ENCODE results near the gene HNF4A. TPM values are rescaled to one million over a fixed set of nuclear protein-coding genes. Genes with fewer than 3 reads are reported as not detected.

HNF4A gene
- total and polyA plus RNA-seq, 2 of the 13 experiments (the other 11 are each of a cell fraction or from before 2014, with no cell fraction given), result 80.9 to 169 TPM

- TF ChIP-seq CEBPG (CRISPR knock-in tag; IDR thresholded peaks at IDR 0.05) (no peak), ZNF337 (CRISPR knock-in tag; IDR thresholded peaks at IDR 0.05; ENCODE audit: borderline replicate concordance, low read depth) (peak; percentile 85; the same call in 1 of the 2 replicates), POLR2A (IDR thresholded peaks at IDR 0.05; ENCODE audit: insufficient read depth in 1 of 2, low read depth in 2 of 2, low read length in 2 of 2) (peak in 1 of 2 experiments; percentile 37; a peak in 1 of 4 replicates), FOXO4 (CRISPR knock-in tag; conservative IDR thresholded peaks at IDR 0.05) (peak; percentile 12; the same call in 1 of the 2 replicates), IKZF4 (CRISPR knock-in tag; IDR thresholded peaks at IDR 0.05; ENCODE audit: borderline replicate concordance, low read depth, not compliant biosample characterization) (peak; percentile 35), ZFP90 (CRISPR knock-in tag; IDR thresholded peaks at IDR 0.05; ENCODE audit: borderline replicate concordance) (no peak), RAD21 (CRISPR knock-in tag; IDR thresholded peaks at IDR 0.05) (no peak), KDM5B (CRISPR knock-in tag; IDR thresholded peaks at IDR 0.05; ENCODE audit: borderline replicate concordance) (peak; percentile 19; the same call in 1 of the 2 replicates), GMEB2 (CRISPR knock-in tag; IDR thresholded peaks at IDR 0.05; ENCODE audit: low read depth) (no peak), ZSCAN21 (CRISPR knock-in tag; IDR thresholded peaks at IDR 0.05; ENCODE audit: borderline replicate concordance) (no peak), MTF1 (CRISPR knock-in tag; IDR thresholded peaks at IDR 0.05) (no peak), PAX8 (CRISPR knock-in tag; IDR thresholded peaks at IDR 0.05; ENCODE audit: borderline replicate concordance) (peak; percentile 17; the same call in 1 of the 2 replicates), ATF6 (CRISPR knock-in tag; conservative IDR thresholded peaks at IDR 0.05) (no peak), GTF3A (CRISPR knock-in tag; conservative IDR thresholded peaks at IDR 0.05) (peak; percentile 17; the same call in 1 of the 2 replicates), HOMEZ (CRISPR knock-in tag; IDR thresholded peaks at IDR 0.05; ENCODE audit: low read depth) (no peak), ZNF17 (CRISPR knock-in tag; IDR thresholded peaks at IDR 0.05) (no peak), ARNT2 (CRISPR knock-in tag; IDR thresholded peaks at IDR 0.05; ENCODE audit: low read depth) (no peak)
- TF ChIP-seq, protein P1, sequence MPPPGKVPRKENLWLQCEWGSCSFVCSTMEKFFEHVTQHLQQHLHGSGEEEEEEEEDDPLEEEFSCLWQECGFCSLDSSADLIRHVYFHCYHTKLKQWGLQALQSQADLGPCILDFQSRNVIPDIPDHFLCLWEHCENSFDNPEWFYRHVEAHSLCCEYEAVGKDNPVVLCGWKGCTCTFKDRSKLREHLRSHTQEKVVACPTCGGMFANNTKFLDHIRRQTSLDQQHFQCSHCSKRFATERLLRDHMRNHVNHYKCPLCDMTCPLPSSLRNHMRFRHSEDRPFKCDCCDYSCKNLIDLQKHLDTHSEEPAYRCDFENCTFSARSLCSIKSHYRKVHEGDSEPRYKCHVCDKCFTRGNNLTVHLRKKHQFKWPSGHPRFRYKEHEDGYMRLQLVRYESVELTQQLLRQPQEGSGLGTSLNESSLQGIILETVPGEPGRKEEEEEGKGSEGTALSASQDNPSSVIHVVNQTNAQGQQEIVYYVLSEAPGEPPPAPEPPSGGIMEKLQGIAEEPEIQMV (CRISPR knock-in tag; IDR thresholded peaks at IDR 0.05; ENCODE audit: low read depth), result no peak
- TF ChIP-seq, protein P2, sequence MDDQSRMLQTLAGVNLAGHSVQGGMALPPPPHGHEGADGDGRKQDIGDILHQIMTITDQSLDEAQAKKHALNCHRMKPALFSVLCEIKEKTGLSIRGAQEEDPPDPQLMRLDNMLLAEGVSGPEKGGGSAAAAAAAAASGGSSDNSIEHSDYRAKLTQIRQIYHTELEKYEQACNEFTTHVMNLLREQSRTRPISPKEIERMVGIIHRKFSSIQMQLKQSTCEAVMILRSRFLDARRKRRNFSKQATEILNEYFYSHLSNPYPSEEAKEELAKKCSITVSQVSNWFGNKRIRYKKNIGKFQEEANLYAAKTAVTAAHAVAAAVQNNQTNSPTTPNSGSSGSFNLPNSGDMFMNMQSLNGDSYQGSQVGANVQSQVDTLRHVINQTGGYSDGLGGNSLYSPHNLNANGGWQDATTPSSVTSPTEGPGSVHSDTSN (CRISPR knock-in tag; IDR thresholded peaks at IDR 0.05; ENCODE audit: borderline replicate concordance), result no peak
Observed at GRCh38 chr20:44393608-44394451, 38.3 kb downstream of the HNF4A start (continued).
